HepG2 (cell line): ENCODE data around the gene EMC9. TPM values are rescaled to one million over a fixed set of nuclear protein-coding genes. Genes with fewer than 3 reads are reported as not detected.
A peak's percentile ranks its signal among the peaks of the same experiment; 100 is the strongest.
"Not testable (repeated sequence)": the region's sequence is repeated elsewhere in the genome, so short reads cannot be mapped to it uniquely, and the experiment has no call there.

Experiments used
- ATAC-seq: fragments of 200-7000 bp; cut with Tn5 transposase; 3 replicates; pipeline ENCODE4 v1.9.1; 2020; ENCODE audit warnings: mild to moderate bottlenecking, moderate library complexity
- BruUV-seq: library from RNA; stranded (reverse); fragments of 400-500 nt; replicated peaks from 2 replicates; lab custom pipeline; 2021; lab: Mats Ljungman, UMichigan
- CTCF ChIA-PET: fragments of 300-600 bp; formaldehyde crosslinking; extraction: SDS; loops from one replicate; lab custom pipeline; 2021; ENCODE audit warnings: low total read pairs, inconsistent platforms, low intra/inter-chr PET ratio; lab: Yijun Ruan, JAX
- POLR2A ChIA-PET: fragments of 350-600 bp; sonication (Branson Sonifier 250); formaldehyde crosslinking; loops from one replicate; lab custom pipeline; 2020; ENCODE audit warnings: antibody characterized with exemption, inconsistent platforms; lab: Yijun Ruan, JAX
- DNase-seq: peaks from one replicate; pipeline ENCODE4 v3.0.0-alpha.2; 2015; ENCODE audit warnings: low spot score
- FAIRE-seq: peaks from 3 replicates; lab custom pipeline; 2011; peaks lifted over from hg19 to GRCh38; lab: Jason Lieb, UNC
- H2AFZ ChIP-seq: one replicate; pipeline ENCODE4 v1.6.1; 2011; ENCODE audit warnings: low read length, inconsistent platforms
- H3K27ac ChIP-seq: fragments of 300-600 bp; 3 replicates; pipeline ENCODE4 v1.8.0; 2011; ENCODE audit warnings: mixed run types, mild to moderate bottlenecking, mixed read lengths, low read length, inconsistent platforms; ENCODE audit not compliant: insufficient read depth; ENCODE audit errors: extremely low read length
- H3K27me3 ChIP-seq, 2 experiments: fragments of 200-600 bp in 1 of 2; 2 replicates in 1 of 2; 3 replicates in 1 of 2; pipeline versions ENCODE4 v1.6.0 to v1.8.0; 2011; ENCODE audit warnings: low read length in 2 of 2, mild to moderate bottlenecking in 2 of 2, moderate library complexity in 2 of 2, inconsistent platforms in 1 of 2; ENCODE audit not compliant: insufficient read depth in 2 of 2, control insufficient read depth in 1 of 2
- H3K36me3 ChIP-seq, 2 experiments: fragments of 200-600 bp in 1 of 2; replicated peaks in 1 of 2; 2 replicates in 1 of 2; 3 replicates in 1 of 2; pipeline versions ENCODE4 v1.5.1 to v1.8.0; 2011; ENCODE audit warnings: low read length in 2 of 2, inconsistent platforms in 1 of 2; ENCODE audit not compliant: insufficient read depth in 2 of 2, control insufficient read depth in 1 of 2
- H3K4me1 ChIP-seq: 2 replicates; pipeline ENCODE4 v1.5.1; 2012; ENCODE audit warnings: low read length, inconsistent platforms; ENCODE audit not compliant: insufficient read depth
- H3K4me2 ChIP-seq: 2 replicates; pipeline ENCODE4 v1.6.0; 2011; ENCODE audit warnings: low read depth, low read length, inconsistent platforms
- H3K4me3 ChIP-seq, 3 experiments: fragments of 200-600 bp in 1 of 3; sonication (generic), shearing (Covaris generic) in 1 of 3; replicated peaks in 1 of 3; 2 replicates each; pipeline ENCODE4 v1.5.1; 2011 to 2016; ENCODE audit warnings: low read length in 3 of 3, inconsistent platforms in 2 of 3, low read depth in 2 of 3, mild to moderate bottlenecking in 2 of 3, control low read depth in 1 of 3, mixed read lengths in 1 of 3; ENCODE audit not compliant: insufficient read depth in 1 of 3
- H3K79me2 ChIP-seq: one replicate; pipeline ENCODE4 v1.6.1; 2011; ENCODE audit warnings: low read length, inconsistent platforms; ENCODE audit not compliant: insufficient read depth
- H3K9ac ChIP-seq: 2 replicates; pipeline ENCODE4 v1.6.0; 2011; ENCODE audit warnings: mild to moderate bottlenecking, low read depth, low read length, inconsistent platforms; ENCODE audit not compliant: insufficient read depth
- H3K9me3 ChIP-seq: 2 replicates; pipeline ENCODE4 v1.5.1; 2012; ENCODE audit warnings: mild to moderate bottlenecking, low read length
- H4K20me1 ChIP-seq: 2 replicates; pipeline ENCODE4 v1.6.0; 2011; ENCODE audit warnings: inconsistent platforms, mild to moderate bottlenecking, low read length, moderate library complexity; ENCODE audit not compliant: insufficient read depth
- ATF2 ChIP-seq: sonication (generic); formaldehyde crosslinking; IDR thresholded peaks from 2 replicates; pipeline ENCODE4 v1.4.0; 2020; ENCODE audit warnings: missing genetic modification reagents
- CHD4 ChIP-seq: fragments of 200-600 bp; sonication (generic); IDR thresholded peaks from 2 replicates; pipeline ENCODE4 v1.7.0; 2017; ENCODE audit warnings: mild to moderate bottlenecking, low read length, borderline replicate concordance
- CREB3 ChIP-seq: sonication (generic); formaldehyde crosslinking; IDR thresholded peaks from 2 replicates; pipeline ENCODE4 v1.5.0; 2020; ENCODE audit warnings: missing genetic modification reagents
- ETV5 ChIP-seq: IDR thresholded peaks from 2 replicates; pipeline ENCODE4 v1.6.1; 2018; ENCODE audit warnings: missing biosample characterization, missing genetic modification reagents, inconsistent platforms, borderline replicate concordance
- GLI4 ChIP-seq: sonication (generic); formaldehyde crosslinking; IDR thresholded peaks from 2 replicates; pipeline ENCODE4 v1.5.1; 2020; ENCODE audit warnings: missing genetic modification reagents, mild to moderate bottlenecking, moderate library complexity, borderline replicate concordance
- MYC ChIP-seq: sonication (generic); formaldehyde crosslinking; IDR thresholded peaks from 2 replicates; pipeline ENCODE4 v1.9.0; 2021; ENCODE audit warnings: missing genetic modification reagents, borderline replicate concordance
- NCOR1 ChIP-seq: fragments of 200-600 bp; sonication (generic); IDR thresholded peaks from 2 replicates; pipeline ENCODE4 v1.7.0; 2017; ENCODE audit warnings: antibody characterized with exemption, low read length, borderline replicate concordance
- POGK ChIP-seq: sonication (generic); formaldehyde crosslinking; conservative IDR thresholded peaks from 2 replicates; pipeline ENCODE4 v1.8.0; 2022; ENCODE audit warnings: mild to moderate bottlenecking, moderate library complexity, missing genetic modification reagents
- POLR2G ChIP-seq: fragments of 200-400 bp; formaldehyde crosslinking; IDR thresholded peaks from 2 replicates; pipeline ENCODE4 v1.6.1; 2018; ENCODE audit warnings: mild to moderate bottlenecking, low read depth, low read length, moderate library complexity
- RBM22 ChIP-seq: fragments of 200-400 bp; formaldehyde crosslinking; optimal IDR thresholded peaks from 2 replicates; pipeline ENCODE3; 2017; ENCODE audit warnings: mild to moderate bottlenecking, low read length, moderate library complexity
- REPIN1 ChIP-seq: sonication (generic); formaldehyde crosslinking; IDR thresholded peaks from 2 replicates; pipeline ENCODE4 v1.8.0; 2022; ENCODE audit warnings: missing genetic modification reagents, low read depth, mild to moderate bottlenecking, borderline replicate concordance
- TOPORS ChIP-seq: sonication (generic); formaldehyde crosslinking; IDR thresholded peaks from 2 replicates; pipeline ENCODE4 v1.8.0; 2023; ENCODE audit warnings: mild to moderate bottlenecking, missing genetic modification reagents
- ZIK1 ChIP-seq: sonication (generic); formaldehyde crosslinking; IDR thresholded peaks from 2 replicates; pipeline ENCODE4 v1.5.0; 2020; ENCODE audit warnings: mild to moderate bottlenecking, low read depth, missing genetic modification reagents, borderline replicate concordance
- ZNF446 ChIP-seq: sonication (generic); formaldehyde crosslinking; IDR thresholded peaks from 2 replicates; pipeline ENCODE4 v1.5.0; 2020; ENCODE audit warnings: mild to moderate bottlenecking, missing genetic modification reagents
- ZNF605 ChIP-seq: sonication (generic); formaldehyde crosslinking; IDR thresholded peaks from 2 replicates; pipeline ENCODE4 v1.8.0; 2022; ENCODE audit warnings: mild to moderate bottlenecking, missing genetic modification reagents
- ZNF879 ChIP-seq: sonication (generic); formaldehyde crosslinking; IDR thresholded peaks from 2 replicates; pipeline ENCODE4 v1.8.1; 2023; ENCODE audit warnings: missing genetic modification reagents
- WGBS: methylation state at CpG from one replicate; pipeline ENCODE4 v1.1.6; 2017; ENCODE audit warnings: low lambda C conversion rate; 5-methylcytosine and 5-hydroxymethylcytosine counted together
- in situ Hi-C: cut with HindIII; loops from 2 replicates; pipeline ENCODE4 v1.10.0; 2017; ENCODE audit warnings: low pct_unique_long_range_greater_than_20kb; ENCODE audit not compliant: extremely low pct_ligation_motif_present
- intact Hi-C: fragments of 100-400 bp; cut with micrococcal nuclease; formaldehyde crosslinking; loops from one replicate; pipeline ENCODE4 v1.10.0; 2022; ENCODE audit not compliant: unreplicated experiment
- polyA plus RNA-seq, 8 experiments: library from polyadenylated mRNA; depleted of rRNA in 3 of 8; stranded (reverse) in 7 of 8; unstranded in 1 of 8; fragments of >200 nt; fragmentation: Illumina TruSeq in 4 of 8; extraction: Trizol in 4 of 8; gene quantifications; 2 replicates each; pipeline versions ENCODE4 v1.2.1 to v1.2.3, GENCODE V29; 2011 to 2016; ENCODE audit warnings: low read depth in 4 of 8, missing spikeins in 1 of 8, mixed read lengths in 1 of 8; ENCODE audit not compliant: insufficient read depth in 1 of 8
- total RNA-seq, 5 experiments: library from RNA; depleted of rRNA; stranded (reverse); fragments of >200 nt; fragmentation: Illumina TruSeq; extraction: Trizol; gene quantifications; 2 replicates each; pipeline ENCODE4 v1.2.3, GENCODE V29; 2016; ENCODE audit warnings: low read depth in 1 of 5

Gene EMC9
- total and polyA plus RNA-seq, 2 of the 13 experiments (the other 11 are each of a cell fraction or from before 2014, with no cell fraction given), result 60.5 to 78.7 TPM

- TF ChIP-seq NCOR1, result 0 out of 2 replicates have a peak, but pooled peaks have one; percentile 2
These were observed 34.6 kb downstream of the EMC9 start (continued) for GRCh38 chr14:24106672-24107271.

- DNase-seq, H3K27me3 ChIP-seq, intact Hi-C loops, BruUV-seq, H3K79me2 ChIP-seq, H4K20me1 ChIP-seq, H3K9ac ChIP-seq, H2AFZ ChIP-seq, FAIRE-seq, H3K4me2 ChIP-seq, H3K4me3 ChIP-seq, H3K9me3 ChIP-seq: not testable (repeated sequence)
- 94% methylated on average over 8 of the region's 8 CpGs for WGBS
- peaks cover 60% of the 10 kb centered on the region for H3K4me1 ChIP-seq
- ChIA-PET CTCF (interaction anchor here (1.6 to 5.4 kb wide), 2 partner anchors 16 to 47 kb away, joined by 3 to 86 read pairs; no protein-coding TSS in a partner anchor), POLR2A (interaction anchor here (1.0 to 11.8 kb wide), 9 partner anchors 9 to 90 kb away, joined by 3 to 594 read pairs (median 10); partner anchors contain the start of genes DCAF11, EMC9, IRF9 and NRL)
- peak; percentile 28 for ATAC-seq
- in situ Hi-C loops, result loop anchor here (25.0 kb wide), 1 partner anchor 1518 kb away; the partner anchor contains the start of genes ABHD4 and DAD1
- peaks cover 17 to 28% of the 10 kb centered on the region in 2 experiments for H3K36me3 ChIP-seq
- peak overlapping the region; percentile 44 for H3K27ac ChIP-seq
- TF ChIP-seq ZIK1 (CRISPR knock-in tag) (0 out of 2 replicates have a peak, but pooled peaks have one; percentile 8), POLR2G (peak; percentile 28), CREB3 (CRISPR knock-in tag) (0 out of 2 replicates have a peak, but pooled peaks have one; percentile 15), RBM22 (peak; percentile 80), POGK (CRISPR knock-in tag) (0 out of 2 replicates have a peak, but pooled peaks have one; percentile 48), ZNF446 (CRISPR knock-in tag) (0 out of 2 replicates have a peak, but pooled peaks have one; percentile 34), GLI4 (0 out of 2 replicates have a peak, but pooled peaks have one; percentile 11), ETV5 (CRISPR knock-in tag) (0 out of 2 replicates have a peak, but pooled peaks have one; percentile 3), MYC (0 out of 2 replicates have a peak, but pooled peaks have one; percentile 7), TOPORS (peak; percentile 71; the same call in 1 of the 2 replicates), ZNF605 (CRISPR knock-in tag) (peak; percentile 16; the same call in 1 of the 2 replicates), ZNF879 (CRISPR knock-in tag) (0 out of 2 replicates have a peak, but pooled peaks have one; percentile 32), ATF2 (CRISPR knock-in tag) (0 out of 2 replicates have a peak, but pooled peaks have one; percentile 7), CHD4 (peak; percentile 53), REPIN1 (CRISPR knock-in tag) (0 out of 2 replicates have a peak, but pooled peaks have one; percentile 24)
These were observed 35.7 kb downstream of the EMC9 start for GRCh38 chr14:24105609-24106239.
